A549 (cell line): ENCODE results near the gene ALCAM. TPM values are rescaled to one million over a fixed set of nuclear protein-coding genes. Genes with fewer than 3 reads are reported as not detected.
A peak's percentile ranks its signal among the peaks of the same experiment; 100 is the strongest.

Experiments
- ATAC-seq, 2 experiments: fragments of 200-7000 bp in 1 of 2; fragments of >200 bp in 1 of 2; cut with Nextera tagmentation in 1 of 2; cut with Tn5 transposase in 1 of 2; 3 replicates each; pipeline versions ENCODE4 v1.8.0 to v1.9.1; 2018 to 2020; ENCODE audit warnings: mild to moderate bottlenecking in 1 of 2, moderate library complexity in 1 of 2
- CTCF ChIA-PET: fragments of 300-600 bp; sonication (Branson Sonifier 250); formaldehyde crosslinking; extraction: SDS; loops from one replicate; lab custom pipeline; 2021; ENCODE audit warnings: antibody characterized with exemption, inconsistent platforms; lab: Yijun Ruan, JAX
- POLR2A ChIA-PET: fragments of 350-600 bp; formaldehyde crosslinking; extraction: SDS; loops from one replicate; lab custom pipeline; 2021; ENCODE audit warnings: antibody characterized with exemption, inconsistent platforms; lab: Yijun Ruan, JAX
- DNase-seq, 2 experiments: peaks; one replicate each; pipeline versions ENCODE4 v3.0.0 to v3.0.0-alpha.2; 2011 to 2016; ENCODE audit warnings: low read depth in 1 of 2, low spot score in 1 of 2
- FAIRE-seq: peaks from 2 replicates; lab custom pipeline; 2011; peaks lifted over from hg19 to GRCh38; lab: Jason Lieb, UNC
- H3K27ac ChIP-seq, 2 experiments: fragments of >200 bp; sonication (Bioruptor Twin); formaldehyde crosslinking; 3 replicates each; pipeline ENCODE4 v1.5.1; 2016 to 2017
- H3K4me1 ChIP-seq: fragments of >200 bp; sonication (Bioruptor Twin); formaldehyde crosslinking; 3 replicates; pipeline ENCODE4 v1.6.1; 2016
- H3K4me2 ChIP-seq: fragments of >200 bp; sonication (Bioruptor Twin); formaldehyde crosslinking; 3 replicates; pipeline ENCODE4 v1.6.1; 2016
- H3K4me3 ChIP-seq: fragments of >200 bp; sonication (Bioruptor Twin); formaldehyde crosslinking; 3 replicates; pipeline ENCODE4 v1.5.1; 2016
- H3K9me3 ChIP-seq: fragments of >200 bp; sonication (Bioruptor Twin); formaldehyde crosslinking; 3 replicates; pipeline ENCODE4 v1.6.1; 2016
- BHLHE40 ChIP-seq: IDR thresholded peaks from 2 replicates; pipeline ENCODE4 v1.6.1; 2012; ENCODE audit warnings: low read depth, low read length, inconsistent platforms
- CBX2 ChIP-seq: fragments of 200-600 bp; sonication (generic); IDR thresholded peaks from 2 replicates; pipeline ENCODE4 v1.6.1; 2016; ENCODE audit warnings: low read depth, mild to moderate bottlenecking, borderline replicate concordance
- CBX8 ChIP-seq: fragments of 200-600 bp; sonication (generic); IDR thresholded peaks from 2 replicates; pipeline ENCODE4 v1.6.1; 2016
- CEBPB ChIP-seq, 2 experiments: fragments of >200 bp in 1 of 2; sonication (Bioruptor Twin) in 1 of 2; formaldehyde crosslinking in 1 of 2; IDR thresholded peaks; 2 replicates each; pipeline ENCODE4 v1.6.1; 2012 to 2016
- CHD2 ChIP-seq: fragments of 150-350 bp; IDR thresholded peaks from 2 replicates; pipeline ENCODE4 v1.6.1; 2014; ENCODE audit warnings: low read length; ENCODE audit not compliant: partially characterized antibody
- ESRRA ChIP-seq: fragments of 150-350 bp; IDR thresholded peaks from 2 replicates; pipeline ENCODE4 v1.6.1; 2014; ENCODE audit warnings: mild to moderate bottlenecking, low read length, borderline replicate concordance
- FOSL2 ChIP-seq, 2 experiments: fragments of 450-650 bp in 1 of 2; fragments of >200 bp in 1 of 2; sonication (Bioruptor Twin) in 1 of 2; formaldehyde crosslinking; IDR thresholded peaks; 2 replicates each; pipeline versions ENCODE4 v1.5.0 to v1.6.1; 2016 to 2020; ENCODE audit warnings: mild to moderate bottlenecking in 1 of 2, moderate library complexity in 1 of 2
- GATA3 ChIP-seq: IDR thresholded peaks from 2 replicates; pipeline ENCODE4 v1.6.1; 2012; ENCODE audit warnings: borderline replicate concordance
- HDAC2 ChIP-seq: fragments of 200-600 bp; sonication (generic); IDR thresholded peaks from 2 replicates; pipeline ENCODE4 v1.6.1; 2016
- HOXB13 ChIP-seq: fragments of 250-450 bp; sonication (Bioruptor Pico); IDR thresholded peaks from 2 replicates; pipeline ENCODE4 v1.5.0; 2020; ENCODE audit warnings: low read depth, mild to moderate bottlenecking, moderate library complexity
- JUN ChIP-seq, 2 experiments: fragments of >200 bp; sonication (Bioruptor Twin); formaldehyde crosslinking; IDR thresholded peaks; 2 replicates in 1 of 2; 3 replicates in 1 of 2; pipeline ENCODE4 v1.6.1; 2016 to 2017
- KDM1A ChIP-seq: fragments of 200-600 bp; sonication (generic); IDR thresholded peaks from 2 replicates; pipeline ENCODE4 v1.6.1; 2016; ENCODE audit warnings: low read depth, mild to moderate bottlenecking
- KDM5A ChIP-seq: fragments of 200-600 bp; sonication (generic); IDR thresholded peaks from 2 replicates; pipeline ENCODE4 v1.6.1; 2016; ENCODE audit warnings: antibody characterized with exemption, mild to moderate bottlenecking
- MYC ChIP-seq: IDR thresholded peaks from 2 replicates; pipeline ENCODE4 v1.6.1; 2012; ENCODE audit warnings: mild to moderate bottlenecking, inconsistent platforms, low read length, improper control_type of control experiment, borderline replicate concordance
- POLR2A ChIP-seq: IDR thresholded peaks from 2 replicates; pipeline ENCODE4 v1.6.1; 2012; ENCODE audit warnings: mild to moderate bottlenecking, low read length
- POLR2AphosphoS2 ChIP-seq: conservative IDR thresholded peaks from 2 replicates; pipeline ENCODE4 v1.6.1; 2012; ENCODE audit warnings: low read length, improper control_type of control experiment, inconsistent platforms
- RARB ChIP-seq: fragments of 250-450 bp; sonication (Bioruptor Pico); IDR thresholded peaks from 2 replicates; pipeline ENCODE4 v1.8.0; 2021; ENCODE audit warnings: mild to moderate bottlenecking, moderate library complexity
- RCOR1 ChIP-seq: fragments of 150-350 bp; IDR thresholded peaks from 2 replicates; pipeline ENCODE4 v1.6.1; 2014; ENCODE audit warnings: antibody characterized with exemption, low read length, low read depth
- RNF2 ChIP-seq: fragments of 200-600 bp; sonication (generic); IDR thresholded peaks from 2 replicates; pipeline ENCODE4 v1.6.1; 2016; ENCODE audit warnings: low read depth, mild to moderate bottlenecking, antibody characterized with exemption, moderate library complexity, borderline replicate concordance
- SMC3 ChIP-seq: fragments of >200 bp; sonication (Bioruptor Twin); formaldehyde crosslinking; IDR thresholded peaks from 3 replicates; pipeline ENCODE4 v1.6.1; 2018; ENCODE audit warnings: inconsistent platforms
- SREBF2 ChIP-seq: fragments of 450-650 bp; IDR thresholded peaks from 2 replicates; pipeline ENCODE4 v1.6.1; 2014; ENCODE audit warnings: mild to moderate bottlenecking, moderate library complexity
- ZC3H11A ChIP-seq: fragments of 450-650 bp; IDR thresholded peaks from 2 replicates; pipeline ENCODE4 v1.6.1; 2014; ENCODE audit warnings: antibody characterized with exemption, mild to moderate bottlenecking
- ZFP36 ChIP-seq: fragments of 450-650 bp; IDR thresholded peaks from 2 replicates; pipeline ENCODE4 v1.6.1; 2014; ENCODE audit warnings: borderline replicate concordance; ENCODE audit not compliant: partially characterized antibody
- WGBS: methylation state at CpG from one replicate; pipeline ENCODE4 v1.1.6; 2017; ENCODE audit errors: missing lambda C conversion rate; 5-methylcytosine and 5-hydroxymethylcytosine counted together
- polyA plus RNA-seq, 4 experiments: library from polyadenylated mRNA; depleted of rRNA in 3 of 4; stranded (reverse); fragments of >200 nt; fragmentation: RNase III in 1 of 4; extraction: RNeasy Plus Mini Kit Qiagen cat#74134 plus additional on column Dnase treatment in 1 of 4; gene quantifications; 2 replicates in 3 of 4; 3 replicates in 1 of 4; pipeline ENCODE4 v1.2.3, GENCODE V29; 2011 to 2017
- TF ChIP-seq, protein P1 (sequence below): fragments of 450-650 bp; IDR thresholded peaks from 2 replicates; pipeline ENCODE4 v1.6.1; 2014; ENCODE audit warnings: antibody characterized with exemption
- TF ChIP-seq, protein P2 (sequence below): IDR thresholded peaks from 2 replicates; pipeline ENCODE4 v1.6.1; 2012
- TF ChIP-seq, protein P3 (sequence below): fragments of >200 bp; sonication (Bioruptor Twin); formaldehyde crosslinking; IDR thresholded peaks from 3 replicates; pipeline ENCODE4 v1.5.1; 2016

Gene ALCAM
- polyA plus RNA-seq, 2 of the 4 experiments (the other 2 are of a cell fraction), result 57.1 to 145 TPM

DNA sequence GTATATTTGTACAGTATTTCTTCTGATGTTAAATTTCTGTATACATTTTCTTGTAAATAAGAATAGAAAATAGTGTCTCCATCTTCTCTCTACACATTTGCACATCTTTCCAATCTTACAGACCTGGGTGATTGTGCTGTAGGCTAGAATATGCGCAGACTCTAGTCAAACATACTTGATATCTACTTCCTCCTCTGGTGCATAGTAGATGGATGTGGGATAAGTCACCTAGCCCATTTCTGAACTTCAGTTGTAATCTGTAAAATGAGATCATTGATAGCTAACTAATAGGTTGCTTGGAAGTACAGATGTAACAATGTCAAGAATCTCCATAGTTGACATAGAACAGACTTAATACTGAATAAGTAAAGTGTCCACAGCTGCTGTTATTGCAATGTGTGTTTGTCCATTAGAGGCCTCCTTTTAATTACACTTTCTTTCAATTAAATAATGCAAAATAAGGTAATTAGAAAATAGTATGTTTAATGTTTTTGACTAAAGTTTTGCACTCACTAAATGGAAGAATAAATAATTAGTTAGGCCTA, 46.7 kb downstream of the ALCAM start:
- CTCF ChIA-PET, result no interaction called here
- H3K27ac ChIP-seq, result no peak overlapping the region
- TF ChIP-seq MYC (no peak), RARB (no peak), KDM1A (no peak), HDAC2 (no peak), CHD2 (no peak), RNF2 (no peak), SREBF2 (no peak), JUN (IDR thresholded peaks at IDR 0.05) (no peak)
- TF ChIP-seq, protein P1, sequence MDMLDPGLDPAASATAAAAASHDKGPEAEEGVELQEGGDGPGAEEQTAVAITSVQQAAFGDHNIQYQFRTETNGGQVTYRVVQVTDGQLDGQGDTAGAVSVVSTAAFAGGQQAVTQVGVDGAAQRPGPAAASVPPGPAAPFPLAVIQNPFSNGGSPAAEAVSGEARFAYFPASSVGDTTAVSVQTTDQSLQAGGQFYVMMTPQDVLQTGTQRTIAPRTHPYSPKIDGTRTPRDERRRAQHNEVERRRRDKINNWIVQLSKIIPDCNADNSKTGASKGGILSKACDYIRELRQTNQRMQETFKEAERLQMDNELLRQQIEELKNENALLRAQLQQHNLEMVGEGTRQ, result no peak
- TF ChIP-seq, protein P2, sequence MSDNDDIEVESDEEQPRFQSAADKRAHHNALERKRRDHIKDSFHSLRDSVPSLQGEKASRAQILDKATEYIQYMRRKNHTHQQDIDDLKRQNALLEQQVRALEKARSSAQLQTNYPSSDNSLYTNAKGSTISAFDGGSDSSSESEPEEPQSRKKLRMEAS, result no peak
- TF ChIP-seq, all 56 proteins: peak for 0
- H3K4me2 ChIP-seq, result no peak overlapping the region
- ATAC-seq, result no peak
- FAIRE-seq, result no peak
- no peak for DNase-seq
- H3K4me1 ChIP-seq, result peaks cover 31% of the 10 kb centered on the region
- POLR2A ChIA-PET, result no interaction called here
- H3K4me3 ChIP-seq, result no peak overlapping the region
- WGBS, result 96% methylated on average over 1 of the region's 1 CpG
- H3K9me3 ChIP-seq, result no peaks in the 10 kb centered on the region

DNA sequence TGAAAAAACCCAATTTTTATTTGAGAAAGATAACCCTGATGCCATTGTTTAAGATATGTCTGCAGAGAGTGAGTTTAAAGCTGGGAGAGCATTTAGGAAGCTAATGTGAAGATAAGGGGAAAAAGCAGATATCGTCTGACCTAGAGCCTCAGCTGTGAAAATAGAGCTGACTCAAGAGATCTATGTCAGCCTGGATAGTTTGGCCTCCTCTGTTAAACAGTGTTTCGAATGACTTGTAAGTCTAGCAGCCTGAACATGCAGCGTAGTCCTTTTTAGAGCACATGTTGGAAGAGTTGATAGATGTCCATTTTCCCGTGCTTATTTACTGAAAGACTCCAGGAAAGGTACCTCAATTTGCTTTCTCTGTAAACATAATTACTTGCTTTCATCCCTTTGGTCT, 48.1 kb downstream of the ALCAM start:
- ChIA-PET POLR2A (no interaction called here), CTCF (interaction anchor here (1.2 kb wide), 1 partner anchor 46 kb away, joined by 4 read pairs; no protein-coding TSS in a partner anchor)
- no peak for DNase-seq
- Histone ChIP-seq H3K27ac (0 out of 6 replicates have a peak overlapping the region, but pooled peaks of 1 of the 2 experiments have one; percentile 6), H3K4me2 (no peak overlapping the region), H3K9me3 (no peaks in the 10 kb centered on the region), H3K4me3 (no peak overlapping the region), H3K4me1 (peaks cover 31% of the 10 kb centered on the region)
- ATAC-seq, result no peak
- FAIRE-seq, result no peak
- WGBS, result 90% methylated on average over 4 of the region's 4 CpGs
- TF ChIP-seq POLR2AphosphoS2 (no peak), POLR2A (no peak), ZC3H11A (no peak), KDM1A (no peak), ESRRA (no peak), BHLHE40 (no peak), HDAC2 (no peak), FOSL2 (IDR thresholded peaks at IDR 0.05) (no peak), FOSL2 (CRISPR knock-in tag; IDR thresholded peaks at IDR 0.05) (no peak), CBX8 (no peak), HOXB13 (CRISPR knock-in tag) (no peak), SMC3 (no peak), ZFP36 (no peak), CBX2 (no peak), CEBPB (IDR thresholded peaks at IDR 0.05) (no peak)

DNA sequence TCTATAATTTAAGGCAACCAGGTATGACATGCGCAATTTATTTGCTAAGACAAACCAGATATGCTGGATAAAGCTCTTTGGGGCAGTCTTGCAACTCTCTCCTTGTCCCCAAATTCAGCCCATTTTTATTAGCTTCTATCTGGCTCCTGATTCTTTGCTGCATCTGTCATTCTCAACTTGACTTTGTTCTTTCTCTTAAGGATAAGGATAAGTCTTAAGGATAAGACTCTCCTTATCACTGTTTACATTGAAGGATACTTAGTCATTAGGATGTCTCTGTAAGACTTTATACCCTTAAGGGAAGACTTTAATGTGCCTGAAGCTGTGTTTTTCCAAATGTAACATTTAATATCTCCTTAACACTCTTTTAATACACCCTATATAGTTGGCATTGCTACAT, 49.2 kb downstream of the ALCAM start:
- FAIRE-seq (no peak), DNase-seq (no peak), ATAC-seq (peak in 1 of 2 experiments; percentile 38; a peak in 2 of 6 replicates)
- Histone ChIP-seq H3K27ac (no peak overlapping the region), H3K4me2 (peak overlapping the region; percentile 32; the same call in 2 of the 3 replicates), H3K4me1 (peaks cover 31% of the 10 kb centered on the region), H3K9me3 (no peaks in the 10 kb centered on the region), H3K4me3 (no peak overlapping the region)
- WGBS, result 93% methylated on average over 1 of the region's 1 CpG
- ChIA-PET POLR2A (no interaction called here), CTCF (interaction anchor here (1.2 to 1.6 kb wide), 3 partner anchors 13 to 47 kb away, joined by 4 to 5 read pairs (median 4); no protein-coding TSS in a partner anchor)
- TF ChIP-seq, protein P3, sequence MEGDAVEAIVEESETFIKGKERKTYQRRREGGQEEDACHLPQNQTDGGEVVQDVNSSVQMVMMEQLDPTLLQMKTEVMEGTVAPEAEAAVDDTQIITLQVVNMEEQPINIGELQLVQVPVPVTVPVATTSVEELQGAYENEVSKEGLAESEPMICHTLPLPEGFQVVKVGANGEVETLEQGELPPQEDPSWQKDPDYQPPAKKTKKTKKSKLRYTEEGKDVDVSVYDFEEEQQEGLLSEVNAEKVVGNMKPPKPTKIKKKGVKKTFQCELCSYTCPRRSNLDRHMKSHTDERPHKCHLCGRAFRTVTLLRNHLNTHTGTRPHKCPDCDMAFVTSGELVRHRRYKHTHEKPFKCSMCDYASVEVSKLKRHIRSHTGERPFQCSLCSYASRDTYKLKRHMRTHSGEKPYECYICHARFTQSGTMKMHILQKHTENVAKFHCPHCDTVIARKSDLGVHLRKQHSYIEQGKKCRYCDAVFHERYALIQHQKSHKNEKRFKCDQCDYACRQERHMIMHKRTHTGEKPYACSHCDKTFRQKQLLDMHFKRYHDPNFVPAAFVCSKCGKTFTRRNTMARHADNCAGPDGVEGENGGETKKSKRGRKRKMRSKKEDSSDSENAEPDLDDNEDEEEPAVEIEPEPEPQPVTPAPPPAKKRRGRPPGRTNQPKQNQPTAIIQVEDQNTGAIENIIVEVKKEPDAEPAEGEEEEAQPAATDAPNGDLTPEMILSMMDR, result no peak
- TF ChIP-seq CBX2 (no peak), KDM5A (no peak), GATA3 (no peak), RCOR1 (no peak)
